HG03354 (cell line): ENCODE results near the gene ARPC2.

Experiments
- ATAC-seq: cut with Tn5 transposase; IDR thresholded peaks from one replicate; pipeline ENCODE4 v1.9.1; 2021; ENCODE audit warnings: mild to moderate bottlenecking; ENCODE audit not compliant: unreplicated experiment, poor library complexity, severe bottlenecking

The ARPC2 gene

GRCh38 chr2:218282173-218282991, 65.4 kb downstream of the ARPC2 start:
- ATAC-seq = no peak

DNA sequence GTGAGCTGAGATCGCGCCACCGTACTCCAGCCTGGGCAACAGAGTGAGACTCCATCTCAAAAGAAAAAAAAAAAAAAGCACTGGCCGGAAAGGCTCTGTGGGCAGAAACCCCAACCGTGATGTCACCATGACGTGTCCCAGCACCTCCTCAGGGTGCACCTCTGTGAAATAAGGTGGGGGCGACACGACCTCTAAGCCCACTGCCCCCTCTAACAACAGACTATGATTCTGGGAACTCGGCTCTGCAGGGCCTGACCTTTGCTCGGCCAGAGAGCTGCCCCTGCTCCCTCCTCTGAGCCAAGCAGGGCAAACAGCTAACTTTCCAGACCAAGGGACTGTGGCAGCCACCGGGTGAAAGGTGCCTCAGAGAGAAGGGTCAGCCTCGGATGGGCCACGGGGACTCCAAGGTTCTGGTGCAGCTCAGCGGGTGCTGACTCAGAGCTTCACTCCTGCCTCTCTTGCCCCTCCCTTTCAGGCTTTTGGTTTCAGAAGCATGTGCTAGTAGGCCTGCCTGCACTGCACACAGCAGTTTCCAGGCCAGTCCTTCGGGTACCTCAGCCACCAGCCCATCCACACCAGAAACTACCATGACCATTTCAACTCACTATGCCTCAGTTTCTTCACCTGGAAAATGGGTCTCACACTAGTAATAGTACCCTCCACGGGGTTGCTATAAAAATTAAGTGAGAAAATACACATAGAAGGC, 67.3 kb downstream of the ARPC2 start:
- peak; percentile 37 for ATAC-seq

DNA sequence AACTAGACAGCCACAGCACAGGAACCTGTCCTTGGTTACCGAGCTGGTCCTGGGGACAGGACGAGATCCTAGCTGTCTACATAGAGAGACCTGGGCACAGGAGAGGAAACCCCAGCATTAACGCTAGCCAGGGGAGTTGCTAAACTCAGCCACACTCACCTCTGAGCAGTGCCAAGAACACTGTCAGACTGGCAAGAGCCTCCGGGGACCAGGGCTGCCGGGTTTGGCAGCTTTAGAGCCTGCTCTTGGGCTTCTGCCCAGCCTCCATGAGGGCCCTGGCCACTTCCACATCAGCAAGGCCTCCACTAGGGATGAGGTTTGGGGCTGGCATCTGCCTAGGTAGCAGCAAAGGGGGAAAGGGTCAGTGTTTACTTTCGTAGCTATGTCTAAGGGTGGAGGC, 68.6 kb downstream of the ARPC2 start:
- ATAC-seq = no peak

DNA sequence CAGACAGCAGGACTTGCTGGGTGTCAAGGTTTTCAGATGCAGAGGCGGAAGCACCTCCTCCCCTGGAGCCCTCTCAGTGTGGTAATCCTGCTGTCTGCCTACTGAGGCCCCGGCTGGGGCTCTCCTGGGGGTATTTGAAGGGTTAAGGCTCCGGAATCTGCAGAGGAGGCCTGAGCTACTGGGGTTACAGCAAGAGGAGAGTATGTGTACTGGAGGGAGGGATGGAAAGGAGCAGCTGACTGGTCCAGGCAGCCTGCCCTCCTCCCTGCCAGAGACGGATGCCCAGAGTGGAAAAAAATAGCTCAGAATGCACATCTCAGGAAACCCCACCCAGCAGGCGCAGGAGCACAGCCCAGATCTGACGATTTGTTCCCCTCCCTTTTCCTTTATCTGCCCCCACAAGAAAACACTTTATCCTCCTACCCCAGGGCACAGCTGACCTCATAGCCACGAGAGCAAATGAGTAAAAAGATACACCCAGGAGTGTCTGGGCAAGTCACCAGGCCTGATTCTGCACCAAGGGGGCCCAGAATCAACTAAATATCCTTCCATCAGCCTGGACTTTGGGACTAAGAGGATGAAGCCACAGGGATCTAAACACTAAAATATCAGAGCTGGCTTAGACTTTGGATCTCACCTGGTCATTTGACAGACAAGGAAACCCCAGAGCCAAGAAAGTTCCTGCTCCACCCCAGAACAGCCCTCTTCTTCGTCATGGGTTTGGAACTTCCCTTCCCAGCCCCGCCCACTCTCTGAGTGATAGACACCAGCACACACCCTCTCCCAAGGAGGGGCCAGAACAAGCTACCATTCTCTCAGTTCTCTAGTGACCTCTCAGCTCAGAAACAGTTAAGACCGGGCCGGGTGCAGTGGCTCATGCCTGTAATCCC, 69.8 kb downstream of the ARPC2 start:
- peak; percentile 75 for ATAC-seq

GRCh38 chr2:218289639-218290315, 72.8 kb downstream of the ARPC2 start:
- no peak for ATAC-seq

DNA sequence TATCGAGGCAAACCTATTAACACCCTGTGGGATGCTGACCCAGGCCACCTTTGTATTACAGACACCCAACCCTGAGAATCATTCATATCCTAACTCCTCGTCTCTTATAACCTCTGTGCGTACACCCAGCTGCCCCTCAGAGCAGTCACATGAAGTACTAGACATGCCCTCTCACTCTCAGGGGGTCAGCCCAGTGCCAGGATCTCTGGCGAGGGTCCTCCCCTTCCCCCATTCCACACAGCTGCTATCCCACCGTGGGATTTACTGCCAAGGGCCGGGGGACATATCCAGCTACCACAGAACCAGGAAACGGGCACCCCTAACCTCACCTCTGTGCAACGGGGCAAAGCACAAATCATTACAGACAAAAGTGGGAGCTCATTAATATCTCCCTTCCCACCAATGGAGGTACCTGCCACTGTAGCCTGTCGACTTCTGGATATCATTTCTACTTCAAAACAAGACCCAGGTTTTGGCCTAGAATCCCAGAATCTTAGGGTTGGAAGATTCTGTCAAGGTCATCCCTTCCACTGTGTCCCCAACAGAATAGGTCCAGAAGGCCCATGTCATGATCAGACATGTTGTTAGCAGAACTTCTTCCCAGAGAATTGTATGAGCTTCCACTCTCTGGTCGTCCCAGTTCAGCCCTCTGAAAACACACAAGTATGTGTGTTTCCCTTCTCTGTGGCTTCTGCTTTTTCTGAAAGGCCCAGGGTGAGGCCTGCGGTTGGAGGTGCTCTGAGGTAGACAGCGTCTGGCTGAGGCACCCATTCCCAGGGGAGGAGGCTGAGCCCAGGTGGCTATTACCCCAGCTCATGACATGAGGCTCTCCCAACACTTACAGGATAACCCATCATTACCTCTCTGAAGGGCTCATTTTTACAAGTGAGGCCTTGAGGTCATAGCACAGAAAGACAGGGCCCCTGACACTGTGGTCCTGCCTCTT, 73.6 kb downstream of the ARPC2 start:
- ATAC-seq = peak; percentile 55

- no peak for ATAC-seq
These were observed 74.5 kb downstream of the ARPC2 start for GRCh38 chr2:218291318-218292047.

GRCh38 chr2:218292048-218293014, 75.3 kb downstream of the ARPC2 start, which contains the start of gene TMBIM1:
Gene TMBIM1 (minus strand): TSS chr2:218292503. CDS start chr2:218282141, 10,362 bp downstream.
- ATAC-seq = peak; percentile 76

GRCh38 chr2:218293715-218294429, 76.9 kb downstream of the ARPC2 start:
- ATAC-seq = no peak

DNA sequence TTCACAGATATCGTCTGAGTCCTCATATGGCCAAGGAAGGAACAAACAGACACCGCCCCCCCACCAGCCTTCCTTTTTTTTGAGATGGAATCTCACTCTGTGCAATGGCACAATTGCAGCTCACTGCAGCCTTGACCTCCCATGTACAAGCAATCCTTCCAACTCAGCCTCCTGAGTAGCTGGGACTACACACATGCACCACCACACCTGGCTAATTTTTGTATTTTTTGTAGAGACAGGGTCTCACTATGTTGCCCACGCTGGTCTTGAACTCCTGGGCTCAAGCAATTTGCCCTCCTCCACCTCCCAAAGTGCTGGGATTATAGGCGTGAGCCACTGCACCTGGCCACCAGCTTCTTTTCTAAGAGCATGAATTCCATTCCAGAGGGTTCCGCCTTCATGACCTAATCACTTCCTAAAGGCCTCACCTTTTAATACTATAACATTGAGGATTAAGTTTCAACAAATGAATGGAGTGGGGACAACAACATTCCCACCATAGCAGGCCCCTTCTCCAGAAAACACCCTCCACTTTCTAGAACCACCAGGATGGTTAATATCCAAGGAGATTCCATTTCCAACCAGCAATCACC, 77.5 kb downstream of the ARPC2 start:
- ATAC-seq = no peak

DNA sequence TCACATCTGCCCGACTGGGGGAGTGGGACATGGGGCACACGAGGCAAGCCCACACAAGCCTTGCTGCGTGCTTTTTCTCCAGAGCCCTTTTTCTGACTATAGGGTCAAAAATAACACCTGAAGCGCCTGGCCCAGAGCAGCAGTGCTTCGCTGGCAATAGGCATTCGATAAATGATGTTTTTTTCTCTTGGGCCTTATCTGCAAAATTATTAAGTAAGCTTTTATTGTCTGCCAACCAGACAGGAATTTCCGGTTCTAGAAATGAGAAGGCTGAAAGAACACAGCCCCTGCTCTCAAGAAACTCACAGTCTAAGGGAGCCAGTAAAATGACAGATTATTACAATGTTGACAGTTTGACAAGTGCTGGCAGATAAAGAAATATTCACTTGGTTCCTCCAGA, 78.0 kb downstream of the ARPC2 start:
- ATAC-seq = no peak

DNA sequence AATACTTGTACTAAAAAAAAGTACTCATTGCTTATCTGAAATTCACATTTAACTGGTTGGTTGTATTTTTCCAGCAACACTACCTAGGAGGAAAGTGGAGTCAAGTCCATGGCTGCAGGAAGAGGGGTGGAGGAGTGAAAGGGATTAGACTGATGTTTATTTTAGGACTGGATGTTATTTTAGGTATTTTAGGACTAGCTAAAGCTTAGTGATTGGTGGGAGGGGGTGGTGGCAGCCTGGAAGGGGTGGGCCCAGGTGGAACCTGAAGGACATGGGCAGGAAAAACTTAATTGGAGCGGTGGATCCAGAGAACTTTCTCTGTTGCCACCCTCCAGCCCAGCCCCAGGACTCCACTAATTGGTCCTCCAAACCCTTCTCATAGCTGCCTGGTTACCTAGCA, 79.2 kb downstream of the ARPC2 start:
- no peak for ATAC-seq

DNA sequence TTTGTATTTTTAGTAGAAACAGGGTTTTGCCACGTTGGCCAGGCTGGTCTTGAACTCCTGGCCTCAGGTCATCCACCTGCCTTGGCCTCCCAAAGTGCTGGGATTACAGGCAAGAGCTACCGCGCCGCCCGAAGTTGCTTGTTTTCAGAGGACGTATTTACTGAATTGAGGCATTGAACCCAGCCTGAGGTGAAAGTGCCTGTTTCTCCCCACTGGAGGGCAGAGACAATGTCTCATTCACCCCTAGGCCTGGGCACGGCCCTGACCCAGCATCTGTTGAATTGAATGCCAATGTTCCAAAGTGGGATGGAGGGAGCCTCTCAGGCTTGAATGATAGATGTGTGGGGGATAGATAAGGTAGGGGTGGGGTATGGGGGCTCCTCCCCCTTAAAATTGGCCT, 79.9 kb downstream of the ARPC2 start:
- ATAC-seq = no peak

DNA sequence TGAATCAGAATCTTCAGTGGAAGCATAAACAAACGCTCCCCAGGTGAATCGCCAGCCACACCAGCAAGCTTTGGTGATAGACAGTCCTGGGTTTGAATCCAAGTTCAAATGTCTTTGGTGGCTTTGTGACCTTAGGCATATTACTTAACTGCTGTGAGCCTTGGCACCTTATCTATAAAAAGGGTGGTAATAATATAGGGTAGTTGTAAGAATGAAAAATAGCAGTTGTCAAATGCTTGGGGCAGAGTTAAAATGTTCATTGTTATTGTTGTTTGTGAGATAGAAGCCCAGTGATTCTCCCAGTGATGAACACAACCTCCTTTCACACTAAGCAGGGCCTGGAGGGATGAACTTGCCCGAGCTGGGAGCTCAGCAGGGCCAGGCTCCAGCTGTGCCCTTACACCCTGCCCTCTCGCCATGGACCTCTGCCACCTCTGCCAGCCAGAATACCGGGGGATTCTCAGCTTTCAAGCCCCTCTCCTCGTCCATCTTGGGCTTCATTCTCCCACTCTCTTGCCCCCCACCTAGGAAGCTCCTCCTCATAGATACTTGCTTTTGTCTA, 81.4 kb downstream of the ARPC2 start:
- no peak for ATAC-seq

- no peak for ATAC-seq
These were observed 83.2 kb downstream of the ARPC2 start for GRCh38 chr2:218300141-218300540.
